Endodermal cell (in vitro differentiated cells): ENCODE data around the gene DENND11. TPM values are rescaled to one million over a fixed set of nuclear protein-coding genes. Genes with fewer than 3 reads are reported as not detected.

Source experiments
- DNase-seq: peaks from one replicate; pipeline ENCODE4 v3.0.0-alpha.2; 2017
- H3K27ac ChIP-seq: 2 replicates; pipeline ENCODE4 v1.5.1; 2013; ENCODE audit warnings: mild to moderate bottlenecking, low read depth, low read length, moderate library complexity
- H3K27me3 ChIP-seq: 2 replicates; pipeline ENCODE4 v1.6.1; 2013; ENCODE audit warnings: mild to moderate bottlenecking, low read length, moderate library complexity; ENCODE audit not compliant: insufficient read depth, control insufficient read depth, poor library complexity, severe bottlenecking
- H3K36me3 ChIP-seq: 2 replicates; pipeline ENCODE4 v1.7.0; 2013; ENCODE audit warnings: mild to moderate bottlenecking, low read length, moderate library complexity; ENCODE audit not compliant: control insufficient read depth, insufficient read depth
- H3K4me1 ChIP-seq: one replicate; pipeline ENCODE4 v1.7.0; 2013; ENCODE audit warnings: low read length; ENCODE audit not compliant: control insufficient read depth, insufficient read depth
- H3K4me3 ChIP-seq: 2 replicates; pipeline ENCODE4 v1.5.1; 2013; ENCODE audit warnings: mild to moderate bottlenecking, low read length, moderate library complexity
- H3K9ac ChIP-seq: 2 replicates; pipeline ENCODE4 v1.6.1; 2013; ENCODE audit warnings: mild to moderate bottlenecking, low read length, moderate library complexity; ENCODE audit not compliant: poor library complexity, severe bottlenecking; ENCODE audit errors: extremely low read depth
- H3K9me3 ChIP-seq: 2 replicates; pipeline ENCODE4 v1.6.1; 2013; ENCODE audit warnings: mild to moderate bottlenecking, low read length, moderate library complexity; ENCODE audit not compliant: control insufficient read depth
- H3K27ac Mint-ChIP-seq: 2 replicates; pipeline ENCODE4 v1.8.0; 2020; ENCODE audit warnings: mixed read lengths
- H3K27me3 Mint-ChIP-seq: 2 replicates; pipeline ENCODE4 v1.8.0; 2021; ENCODE audit warnings: mild to moderate bottlenecking, mixed read lengths; ENCODE audit not compliant: insufficient read depth
- H3K36me3 Mint-ChIP-seq: 2 replicates; pipeline ENCODE4 v1.8.0; 2020; ENCODE audit warnings: low read depth, mixed read lengths
- H3K4me1 Mint-ChIP-seq: 2 replicates; pipeline ENCODE4 v1.8.0; 2020; ENCODE audit warnings: mixed read lengths
- H3K4me3 Mint-ChIP-seq: 2 replicates; pipeline ENCODE4 v1.8.0; 2020; ENCODE audit warnings: mild to moderate bottlenecking, moderate library complexity, mixed read lengths
- H3K9me3 Mint-ChIP-seq: 2 replicates; pipeline ENCODE4 v1.8.0; 2020; ENCODE audit warnings: mild to moderate bottlenecking, mixed read lengths
- WGBS, 2 experiments: methylation state at CpG; one replicate each; pipeline versions ENCODE4 v1.1.5 to v1.1.7; 2013; ENCODE audit warnings: missing lambda C conversion rate in 2 of 2, mixed read lengths in 1 of 2; ENCODE audit not compliant: insufficient coverage in 1 of 2, insufficient read length in 1 of 2; 5-methylcytosine and 5-hydroxymethylcytosine counted together
- total RNA-seq, 2 donors: library from RNA; stranded (reverse); fragmentation: NEBNext Ultra II Directional in 1 of 2; extraction: Animal tissue kit (Norgen Biotek cat#: 25700) in 1 of 2; gene quantifications; 2 replicates in 1 of 2; 3 replicates in 1 of 2; pipeline ENCODE4 v1.2.1, GENCODE V29; 2021
- TF ChIP-seq, protein P1 (sequence below): fragments of 200-600 bp; sonication (generic); conservative IDR thresholded peaks from 2 replicates; pipeline ENCODE4 v1.5.0; 2021; ENCODE audit warnings: antibody characterized with exemption, mild to moderate bottlenecking

DENND11 gene
- total RNA-seq, 2 donors from 2014 or later = 24.5 to 25.4 TPM

DNA sequence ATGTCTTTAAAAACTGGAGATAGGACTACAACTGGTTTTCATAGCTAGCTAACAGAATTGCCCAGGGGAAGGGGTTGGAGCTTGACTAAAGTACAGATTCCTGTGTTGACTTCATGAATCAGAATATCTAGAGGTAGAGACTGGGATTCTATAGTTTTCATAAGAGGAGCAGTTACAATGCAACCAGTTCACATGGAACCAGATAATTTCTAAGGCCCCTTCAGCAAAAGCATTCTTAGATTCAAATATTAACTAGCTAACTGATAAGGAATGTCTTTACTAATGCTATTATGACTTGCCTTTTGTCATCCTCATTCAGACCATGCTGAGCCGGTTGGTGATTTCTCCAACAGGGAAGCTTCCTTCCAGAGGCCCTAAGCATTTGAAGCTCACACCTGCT lies 11.9 kb upstream of the DENND11 start:
- no peak for DNase-seq
- 79% methylated on average over 1 of the region's 1 CpG; no CpG with 5 or more reads in 1 of the 2 experiments for WGBS, 2 experiments
- Mint-ChIP-seq H3K27me3 (no peaks in the 10 kb centered on the region), H3K4me1 (peaks cover 11% of the 10 kb centered on the region), H3K27ac (no peak overlapping the region), H3K4me3 (no peak overlapping the region), H3K36me3 (no peaks in the 10 kb centered on the region), H3K9me3 (no peaks in the 10 kb centered on the region)
- no peaks in the 10 kb centered on the region for H3K36me3 ChIP-seq
- H3K27ac ChIP-seq = no peak overlapping the region
- no peaks in the 10 kb centered on the region for H3K27me3 ChIP-seq
- no peak overlapping the region for H3K9ac ChIP-seq
- no peaks in the 10 kb centered on the region for H3K9me3 ChIP-seq
- H3K4me1 ChIP-seq = peaks cover 4% of the 10 kb centered on the region
- H3K4me3 ChIP-seq = no peak overlapping the region
- TF ChIP-seq, protein P1, sequence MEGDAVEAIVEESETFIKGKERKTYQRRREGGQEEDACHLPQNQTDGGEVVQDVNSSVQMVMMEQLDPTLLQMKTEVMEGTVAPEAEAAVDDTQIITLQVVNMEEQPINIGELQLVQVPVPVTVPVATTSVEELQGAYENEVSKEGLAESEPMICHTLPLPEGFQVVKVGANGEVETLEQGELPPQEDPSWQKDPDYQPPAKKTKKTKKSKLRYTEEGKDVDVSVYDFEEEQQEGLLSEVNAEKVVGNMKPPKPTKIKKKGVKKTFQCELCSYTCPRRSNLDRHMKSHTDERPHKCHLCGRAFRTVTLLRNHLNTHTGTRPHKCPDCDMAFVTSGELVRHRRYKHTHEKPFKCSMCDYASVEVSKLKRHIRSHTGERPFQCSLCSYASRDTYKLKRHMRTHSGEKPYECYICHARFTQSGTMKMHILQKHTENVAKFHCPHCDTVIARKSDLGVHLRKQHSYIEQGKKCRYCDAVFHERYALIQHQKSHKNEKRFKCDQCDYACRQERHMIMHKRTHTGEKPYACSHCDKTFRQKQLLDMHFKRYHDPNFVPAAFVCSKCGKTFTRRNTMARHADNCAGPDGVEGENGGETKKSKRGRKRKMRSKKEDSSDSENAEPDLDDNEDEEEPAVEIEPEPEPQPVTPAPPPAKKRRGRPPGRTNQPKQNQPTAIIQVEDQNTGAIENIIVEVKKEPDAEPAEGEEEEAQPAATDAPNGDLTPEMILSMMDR = no peak

GRCh38 chr7:141712603-141713255 lies 10.8 kb upstream of the DENND11 start:
- TF ChIP-seq, protein P1 = no peak

DNA sequence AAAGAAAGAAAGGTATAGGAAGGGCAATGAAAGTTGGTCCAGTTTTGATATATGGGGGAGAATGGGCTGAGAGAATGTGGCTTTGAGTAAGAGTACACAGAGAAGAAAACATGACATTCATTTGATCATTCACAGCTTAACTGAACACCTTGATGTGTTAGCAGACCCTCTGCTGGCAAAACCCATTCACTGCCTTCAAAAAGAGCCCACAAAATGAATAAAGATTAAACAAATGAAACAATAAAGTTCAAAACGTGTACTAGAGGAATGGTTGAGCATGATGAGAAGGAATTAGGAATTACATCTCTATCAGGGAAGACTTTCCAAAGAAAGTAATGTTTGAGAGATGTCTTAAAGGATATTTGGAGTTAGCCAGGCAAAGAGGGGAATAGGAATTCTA lies 8.3 kb upstream of the DENND11 start:
- Mint-ChIP-seq H3K4me1 (peaks cover 15% of the 10 kb centered on the region), H3K27ac (no peak overlapping the region), H3K4me3 (no peak overlapping the region), H3K36me3 (no peaks in the 10 kb centered on the region), H3K27me3 (peaks cover 1% of the 10 kb centered on the region), H3K9me3 (no peaks in the 10 kb centered on the region)
- Histone ChIP-seq H3K9ac (no peak overlapping the region), H3K9me3 (no peaks in the 10 kb centered on the region), H3K27me3 (no peaks in the 10 kb centered on the region), H3K4me1 (peaks cover 12% of the 10 kb centered on the region), H3K27ac (no peak overlapping the region), H3K36me3 (no peaks in the 10 kb centered on the region), H3K4me3 (no peak overlapping the region)
- no peak for DNase-seq
- WGBS, 2 experiments = 71 to 86% methylated on average over 1 of the region's 1 CpG
- TF ChIP-seq, protein P1 = peak; percentile 27

More at GRCh38 chr7:141712603-141713255, 10.8 kb upstream of the DENND11 start:
- H3K27ac Mint-ChIP-seq = no peak overlapping the region
- 80 to 88% methylated on average over 3 to 5 of the region's 5 CpGs for WGBS, 2 experiments
- H3K36me3 Mint-ChIP-seq = no peaks in the 10 kb centered on the region
- Histone ChIP-seq H3K36me3 (no peaks in the 10 kb centered on the region), H3K27me3 (no peaks in the 10 kb centered on the region), H3K4me3 (no peak overlapping the region), H3K4me1 (peaks cover 4% of the 10 kb centered on the region), H3K9ac (no peak overlapping the region), H3K9me3 (no peaks in the 10 kb centered on the region), H3K27ac (no peak overlapping the region)
- H3K4me1 Mint-ChIP-seq = peaks cover 11% of the 10 kb centered on the region
- DNase-seq = no peak
- no peak overlapping the region for H3K4me3 Mint-ChIP-seq
- H3K27me3 Mint-ChIP-seq = no peaks in the 10 kb centered on the region
- no peaks in the 10 kb centered on the region for H3K9me3 Mint-ChIP-seq
